ENCODE data around the gene LLGL2. TPM values are rescaled to one million over a fixed set of nuclear protein-coding genes. Genes with fewer than 3 reads are reported as not detected.

The LLGL2 gene
- total and polyA plus RNA-seq, 2 donors, result 5.3 to 36.6 TPM

DNA sequence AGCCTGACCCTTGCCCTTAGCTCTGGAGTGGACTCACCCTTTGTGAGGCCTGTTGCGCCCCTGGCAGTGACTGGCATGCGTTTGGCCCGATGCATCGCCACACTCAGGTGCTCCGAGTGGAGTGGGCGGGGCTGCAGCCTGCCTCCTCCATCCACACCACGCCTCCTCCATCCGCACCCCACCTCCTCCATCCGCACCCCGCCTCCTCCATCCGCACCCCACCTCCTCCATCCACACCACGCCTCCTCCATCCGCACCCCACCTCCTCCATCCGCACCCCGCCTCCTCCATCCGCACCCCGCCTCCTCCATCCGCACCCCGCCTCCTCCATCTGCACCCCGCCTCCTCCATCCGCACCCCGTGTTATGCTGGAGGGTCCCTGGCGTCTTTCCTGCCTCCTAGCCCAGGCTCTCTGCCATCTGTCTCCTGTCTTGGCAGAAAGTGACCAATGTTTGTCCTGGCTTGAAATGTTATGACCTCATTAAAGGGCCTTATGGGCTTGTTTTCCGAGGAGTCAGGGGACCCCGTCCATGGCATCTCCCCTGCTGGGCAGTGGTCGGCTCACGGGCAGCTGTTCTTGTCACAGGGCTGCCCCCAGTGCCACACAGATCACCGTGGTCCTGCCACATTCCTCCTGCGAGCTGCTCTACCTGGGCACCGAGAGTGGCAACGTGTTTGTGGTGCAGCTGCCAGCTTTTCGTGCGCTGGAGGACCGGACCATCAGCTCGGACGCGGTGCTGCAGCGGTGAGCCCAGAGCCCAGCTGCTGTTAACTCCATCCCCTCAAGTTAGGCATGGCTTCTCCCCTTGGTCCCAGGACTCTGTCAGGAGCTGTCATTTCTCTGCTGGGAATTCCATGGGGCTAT lies 33.4 kb downstream of the LLGL2 start:
- Histone ChIP-seq H3K9me3 (ENCODE audit: control insufficient read depth in 2 of 2, insufficient read depth in 1 of 2, low read length in 1 of 2) (no peaks in the 10 kb centered on the region), H3K4me1 (ENCODE audit: control insufficient read depth in 2 of 2, insufficient read depth in 2 of 2, low read length in 2 of 2) (no peaks in the 10 kb centered on the region), H3K36me3 (ENCODE audit: control insufficient read depth in 2 of 2, insufficient read depth in 2 of 2, low read length in 1 of 2) (peaks cover 0 to 3% of the 10 kb centered on the region in 2 donors), H3K27me3 (ENCODE audit: control insufficient read depth in 2 of 2, insufficient read depth in 1 of 2, low read length in 1 of 2) (no peaks in the 10 kb centered on the region), H3K27ac (ENCODE audit: low read depth in 1 of 2, low read length in 1 of 2) (no peak overlapping the region), H3K4me3 (ENCODE audit: low read length in 2 of 2) (no peak overlapping the region)
- WGBS, result 92% methylated on average over 36 of the region's 38 CpGs
- DNase-seq (ENCODE audit: low read depth in 6 of 9, low spot score in 9 of 9), result no peak

DNA sequence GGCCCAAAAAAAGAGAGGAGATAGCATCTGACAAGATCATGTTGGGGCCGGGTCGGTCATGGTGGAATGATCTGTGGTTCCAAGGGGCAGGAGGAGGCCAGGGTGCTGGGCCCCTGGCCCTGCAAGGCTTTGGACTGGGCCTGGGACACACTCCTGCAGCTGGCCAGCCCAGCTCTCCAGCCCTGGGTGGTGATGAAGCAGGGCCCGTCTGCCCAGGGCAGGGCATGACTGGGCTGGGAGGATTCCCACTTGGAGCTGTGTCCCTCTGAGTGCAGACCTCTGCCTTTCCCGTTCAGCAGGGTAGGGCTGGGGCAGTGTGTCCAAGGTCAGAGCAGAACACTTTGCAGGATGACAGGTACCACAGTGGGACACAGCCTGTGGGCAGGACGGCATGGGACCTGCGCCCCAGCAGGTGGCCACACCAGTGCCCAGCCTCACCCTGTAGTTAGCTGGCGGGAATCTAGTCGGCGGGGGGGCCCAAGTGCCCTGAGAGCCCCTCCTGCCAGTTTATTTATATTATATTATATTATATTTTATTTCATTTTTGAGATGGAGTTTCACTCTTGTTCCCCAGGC lies 34.5 kb downstream of the LLGL2 start:
- H3K36me3 ChIP-seq (ENCODE audit: control insufficient read depth in 2 of 2, insufficient read depth in 2 of 2, low read length in 1 of 2), result peaks cover 0 to 3% of the 10 kb centered on the region in 2 donors
- H3K4me3 ChIP-seq (ENCODE audit: low read length in 2 of 2), result no peak overlapping the region
- H3K27me3 ChIP-seq (ENCODE audit: control insufficient read depth in 2 of 2, insufficient read depth in 1 of 2, low read length in 1 of 2), result no peaks in the 10 kb centered on the region
- H3K27ac ChIP-seq (ENCODE audit: low read depth in 1 of 2, low read length in 1 of 2), result no peak overlapping the region
- no peak for DNase-seq (ENCODE audit: low read depth in 6 of 9, low spot score in 9 of 9)
- H3K4me1 ChIP-seq (ENCODE audit: control insufficient read depth in 2 of 2, insufficient read depth in 2 of 2, low read length in 2 of 2), result no peaks in the 10 kb centered on the region
- WGBS, result 92% methylated on average over 9 of the region's 9 CpGs
- no peaks in the 10 kb centered on the region for H3K9me3 ChIP-seq (ENCODE audit: control insufficient read depth in 2 of 2, insufficient read depth in 1 of 2, low read length in 1 of 2)

DNA sequence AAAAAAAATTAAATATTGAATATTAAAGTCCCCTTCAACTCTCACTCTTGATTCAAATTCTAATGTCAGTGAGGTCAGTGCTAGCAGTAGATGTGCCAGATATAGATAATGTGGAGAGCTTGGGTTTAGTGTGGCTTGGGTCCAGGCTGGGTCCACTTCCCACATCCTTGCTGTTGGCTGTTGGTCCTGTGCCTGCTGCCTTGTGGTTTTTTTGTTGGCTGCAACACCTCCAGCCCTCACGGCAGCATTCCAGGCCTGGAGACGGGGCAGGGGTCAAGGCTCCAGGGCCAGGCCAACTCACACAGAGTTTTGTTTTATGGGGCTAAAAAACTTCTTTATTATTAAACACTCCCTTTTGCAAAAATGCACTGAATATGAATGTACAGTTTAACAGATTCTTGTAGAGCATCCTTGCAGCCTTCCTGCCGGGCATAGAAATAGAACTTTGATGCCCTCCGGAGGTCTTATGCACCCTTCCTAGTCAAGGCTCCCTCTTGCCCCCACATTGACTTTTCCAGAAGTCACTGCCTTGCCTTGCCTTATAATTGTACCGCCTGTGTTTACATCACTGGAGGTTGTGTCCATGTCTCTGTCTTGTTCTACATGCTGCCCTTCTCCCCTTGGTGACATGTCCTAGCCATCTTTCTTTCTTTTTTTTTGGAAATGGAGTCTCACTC lies 36.6 kb downstream of the LLGL2 start:
- Histone ChIP-seq H3K27me3 (ENCODE audit: control insufficient read depth in 2 of 2, insufficient read depth in 1 of 2, low read length in 1 of 2) (no peaks in the 10 kb centered on the region), H3K27ac (ENCODE audit: low read depth in 1 of 2, low read length in 1 of 2) (no peak overlapping the region), H3K36me3 (ENCODE audit: control insufficient read depth in 2 of 2, insufficient read depth in 2 of 2, low read length in 1 of 2) (peaks cover 0 to 3% of the 10 kb centered on the region in 2 donors), H3K4me3 (ENCODE audit: low read length in 2 of 2) (no peak overlapping the region), H3K4me1 (ENCODE audit: control insufficient read depth in 2 of 2, insufficient read depth in 2 of 2, low read length in 2 of 2) (no peaks in the 10 kb centered on the region), H3K9me3 (ENCODE audit: control insufficient read depth in 2 of 2, insufficient read depth in 1 of 2, low read length in 1 of 2) (no peaks in the 10 kb centered on the region)
- WGBS, result 93% methylated on average over 5 of the region's 5 CpGs
- no peak for DNase-seq (ENCODE audit: low read depth in 6 of 9, low spot score in 9 of 9)

DNA sequence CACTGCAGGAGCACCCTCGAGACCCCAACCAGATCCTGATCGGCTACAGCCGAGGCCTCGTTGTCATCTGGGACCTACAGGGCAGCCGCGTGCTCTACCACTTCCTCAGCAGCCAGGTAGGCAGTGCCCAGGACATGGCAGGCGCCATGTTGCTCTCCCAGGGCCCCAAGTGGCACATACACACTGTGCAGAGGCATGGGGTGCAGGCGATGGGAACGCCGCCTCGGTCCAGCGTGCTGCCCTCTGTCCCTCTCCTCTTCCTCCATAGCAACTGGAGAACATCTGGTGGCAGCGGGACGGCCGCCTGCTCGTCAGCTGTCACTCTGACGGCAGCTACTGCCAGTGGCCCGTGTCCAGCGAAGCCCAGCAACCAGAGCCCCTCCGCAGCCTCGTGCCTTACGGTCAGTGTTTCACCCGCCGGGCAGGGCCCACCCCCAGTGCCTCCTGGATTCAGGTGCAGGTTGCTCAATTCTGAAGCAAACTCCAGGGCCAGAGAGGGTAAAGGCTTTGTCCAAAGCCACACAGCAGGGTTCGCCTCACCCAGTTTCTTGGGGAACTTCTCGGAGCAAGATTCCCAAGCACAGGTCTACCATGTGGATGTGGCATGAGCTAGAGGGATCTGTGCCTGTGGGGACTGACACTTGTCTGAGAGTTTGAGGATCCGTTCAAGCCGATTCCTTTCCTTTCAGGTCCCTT lies 37.7 kb downstream of the LLGL2 start:
- Histone ChIP-seq H3K36me3 (ENCODE audit: control insufficient read depth in 2 of 2, insufficient read depth in 2 of 2, low read length in 1 of 2) (peaks cover 0 to 3% of the 10 kb centered on the region in 2 donors), H3K4me3 (ENCODE audit: low read length in 2 of 2) (no peak overlapping the region), H3K9me3 (ENCODE audit: control insufficient read depth in 2 of 2, insufficient read depth in 1 of 2, low read length in 1 of 2) (no peaks in the 10 kb centered on the region), H3K27me3 (ENCODE audit: control insufficient read depth in 2 of 2, insufficient read depth in 1 of 2, low read length in 1 of 2) (no peaks in the 10 kb centered on the region), H3K27ac (ENCODE audit: low read depth in 1 of 2, low read length in 1 of 2) (no peak overlapping the region), H3K4me1 (ENCODE audit: control insufficient read depth in 2 of 2, insufficient read depth in 2 of 2, low read length in 2 of 2) (no peaks in the 10 kb centered on the region)
- no peak for DNase-seq (ENCODE audit: low read depth in 6 of 9, low spot score in 9 of 9)
- 94% methylated on average over 28 of the region's 28 CpGs for WGBS

DNA sequence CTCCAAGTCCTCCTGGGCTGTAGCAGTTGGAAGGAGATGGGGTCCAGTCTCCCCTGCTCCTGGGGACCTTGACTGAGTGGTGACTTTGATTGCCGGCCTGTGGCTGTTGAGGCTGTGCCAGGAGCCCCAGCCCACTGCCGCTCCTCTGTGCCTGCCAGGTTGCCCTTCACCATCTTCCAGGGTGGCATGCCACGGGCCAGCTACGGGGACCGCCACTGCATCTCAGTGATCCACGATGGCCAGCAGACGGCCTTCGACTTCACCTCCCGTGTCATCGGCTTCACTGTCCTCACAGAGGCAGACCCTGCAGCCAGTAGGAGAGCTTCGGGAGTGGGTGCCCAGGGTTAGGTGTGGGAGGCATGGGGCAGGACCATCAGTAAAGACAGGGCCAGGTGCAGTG lies 38.7 kb downstream of the LLGL2 start:
- Histone ChIP-seq H3K4me3 (ENCODE audit: low read length in 2 of 2) (no peak overlapping the region), H3K27ac (ENCODE audit: low read depth in 1 of 2, low read length in 1 of 2) (no peak overlapping the region), H3K27me3 (ENCODE audit: control insufficient read depth in 2 of 2, insufficient read depth in 1 of 2, low read length in 1 of 2) (no peaks in the 10 kb centered on the region), H3K36me3 (ENCODE audit: control insufficient read depth in 2 of 2, insufficient read depth in 2 of 2, low read length in 1 of 2) (peaks cover 0 to 3% of the 10 kb centered on the region in 2 donors), H3K4me1 (ENCODE audit: control insufficient read depth in 2 of 2, insufficient read depth in 2 of 2, low read length in 2 of 2) (no peaks in the 10 kb centered on the region), H3K9me3 (ENCODE audit: control insufficient read depth in 2 of 2, insufficient read depth in 1 of 2, low read length in 1 of 2) (no peaks in the 10 kb centered on the region)
- 98% methylated on average over 11 of the region's 11 CpGs for WGBS
- DNase-seq (ENCODE audit: low read depth in 6 of 9, low spot score in 9 of 9), result no peak

DNA sequence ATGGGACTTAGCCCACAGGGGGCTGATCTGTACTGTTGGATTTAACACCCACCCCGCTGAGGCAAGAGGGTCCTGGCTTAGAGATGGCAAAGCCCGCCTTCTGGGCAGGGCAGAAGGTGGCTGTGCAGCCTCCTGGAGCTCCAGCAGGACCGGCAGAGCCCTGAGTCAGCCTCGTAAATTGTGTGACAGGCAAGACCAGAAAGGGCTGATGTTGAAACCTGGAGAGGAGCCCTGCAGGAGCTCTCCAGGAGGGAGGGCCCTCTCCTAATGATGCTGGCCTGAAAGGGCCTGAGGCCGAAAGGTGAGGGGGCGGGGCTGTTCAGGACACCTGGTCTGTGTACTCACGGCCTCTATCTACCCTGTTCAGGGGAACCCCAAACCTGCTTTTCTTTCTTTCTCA lies 39.6 kb downstream of the LLGL2 start:
- Histone ChIP-seq H3K4me3 (ENCODE audit: low read length in 2 of 2) (no peak overlapping the region), H3K27ac (ENCODE audit: low read depth in 1 of 2, low read length in 1 of 2) (no peak overlapping the region), H3K4me1 (ENCODE audit: control insufficient read depth in 2 of 2, insufficient read depth in 2 of 2, low read length in 2 of 2) (no peaks in the 10 kb centered on the region), H3K27me3 (ENCODE audit: control insufficient read depth in 2 of 2, insufficient read depth in 1 of 2, low read length in 1 of 2) (no peaks in the 10 kb centered on the region), H3K9me3 (ENCODE audit: control insufficient read depth in 2 of 2, insufficient read depth in 1 of 2, low read length in 1 of 2) (no peaks in the 10 kb centered on the region), H3K36me3 (ENCODE audit: control insufficient read depth in 2 of 2, insufficient read depth in 2 of 2, low read length in 1 of 2) (peaks cover 0 to 3% of the 10 kb centered on the region in 2 donors)
- no peak for DNase-seq (ENCODE audit: low read depth in 6 of 9, low spot score in 9 of 9)
- WGBS, result 79% methylated on average over 7 of the region's 7 CpGs

DNA sequence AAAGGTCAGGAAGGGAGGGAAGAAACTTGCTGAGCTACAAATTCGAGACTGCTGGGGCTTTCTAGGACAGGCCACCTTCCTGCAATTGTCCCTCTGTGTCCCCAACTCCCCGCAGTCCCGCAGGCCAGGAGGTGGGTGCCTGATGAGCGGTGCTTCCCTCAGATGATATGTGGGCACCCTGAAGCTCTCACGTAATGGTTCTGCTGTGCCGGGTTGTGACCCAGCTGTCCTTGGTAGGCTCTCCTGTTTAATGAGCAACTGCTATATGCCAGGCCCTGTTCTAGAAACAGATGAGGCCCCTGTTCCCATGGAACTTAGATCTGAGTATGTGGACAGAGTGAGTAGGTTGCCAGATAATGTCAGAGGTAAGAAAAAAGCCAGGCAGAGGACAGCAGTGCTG lies 40.1 kb downstream of the LLGL2 start:
- peaks cover 0 to 3% of the 10 kb centered on the region in 2 donors for H3K36me3 ChIP-seq (ENCODE audit: control insufficient read depth in 2 of 2, insufficient read depth in 2 of 2, low read length in 1 of 2)
- H3K4me3 ChIP-seq (ENCODE audit: low read length in 2 of 2), result no peak overlapping the region
- H3K27ac ChIP-seq (ENCODE audit: low read depth in 1 of 2, low read length in 1 of 2), result no peak overlapping the region
- no peaks in the 10 kb centered on the region for H3K27me3 ChIP-seq (ENCODE audit: control insufficient read depth in 2 of 2, insufficient read depth in 1 of 2, low read length in 1 of 2)
- no peaks in the 10 kb centered on the region for H3K9me3 ChIP-seq (ENCODE audit: control insufficient read depth in 2 of 2, insufficient read depth in 1 of 2, low read length in 1 of 2)
- no peak for DNase-seq (ENCODE audit: low read depth in 6 of 9, low spot score in 9 of 9)
- 92% methylated on average over 6 of the region's 6 CpGs for WGBS
- H3K4me1 ChIP-seq (ENCODE audit: control insufficient read depth in 2 of 2, insufficient read depth in 2 of 2, low read length in 2 of 2), result peaks cover 0 to 1% of the 10 kb centered on the region in 2 donors

DNA sequence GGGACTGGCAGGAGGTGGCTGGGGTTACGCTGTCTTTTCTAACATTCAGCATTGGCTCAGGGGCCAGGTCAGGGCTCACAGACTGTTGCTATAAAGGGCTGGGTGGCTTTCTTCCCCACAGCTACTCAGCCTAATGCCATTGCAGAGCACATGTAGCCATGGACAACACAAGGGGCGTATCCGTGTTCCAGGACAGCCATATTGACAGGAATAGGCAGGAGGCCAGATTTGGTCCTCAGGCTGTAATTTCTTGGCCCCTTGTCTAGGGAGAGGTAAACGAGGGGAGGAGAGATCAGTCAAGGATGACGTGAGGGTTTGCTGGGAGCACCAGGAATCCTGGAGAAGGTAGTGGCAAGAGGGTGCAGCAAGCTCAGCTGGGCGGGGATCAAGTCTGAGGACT lies 40.9 kb downstream of the LLGL2 start:
- Histone ChIP-seq H3K36me3 (ENCODE audit: control insufficient read depth in 2 of 2, insufficient read depth in 2 of 2, low read length in 1 of 2) (peaks cover 0 to 3% of the 10 kb centered on the region in 2 donors), H3K4me1 (ENCODE audit: control insufficient read depth in 2 of 2, insufficient read depth in 2 of 2, low read length in 2 of 2) (peaks cover 0 to 9% of the 10 kb centered on the region in 2 donors), H3K9me3 (ENCODE audit: control insufficient read depth in 2 of 2, insufficient read depth in 1 of 2, low read length in 1 of 2) (no peaks in the 10 kb centered on the region), H3K27ac (ENCODE audit: low read depth in 1 of 2, low read length in 1 of 2) (no peak overlapping the region), H3K27me3 (ENCODE audit: control insufficient read depth in 2 of 2, insufficient read depth in 1 of 2, low read length in 1 of 2) (no peaks in the 10 kb centered on the region), H3K4me3 (ENCODE audit: low read length in 2 of 2) (no peak overlapping the region)
- whole genome bisulfite sequencing, result 80% methylated on average over 6 of the region's 6 CpGs
- no peak for DNase-seq (ENCODE audit: low read depth in 6 of 9, low spot score in 9 of 9)
